K562 (cell line): ENCODE measurements around the gene DNAJC11. TPM values are rescaled to one million over a fixed set of nuclear protein-coding genes. Genes with fewer than 3 reads are reported as not detected.

Source experiments
- ATAC-seq: fragments of 200-7000 bp; cut with Tn5 transposase; 3 replicates; pipeline ENCODE4 v1.9.1; 2020; ENCODE audit warnings: moderate library complexity
- BruUV-seq: library from RNA; stranded (reverse); fragments of 400-500 nt; replicated peaks from 2 replicates; lab custom pipeline; 2021; lab: Mats Ljungman, UMichigan
- CTCF ChIA-PET: fragments of 300-600 bp; formaldehyde crosslinking; extraction: SDS; loops from one replicate; lab custom pipeline; 2021; ENCODE audit warnings: low intra/inter-chr PET ratio; lab: Yijun Ruan, JAX
- POLR2A ChIA-PET: fragments of 300-600, 350-650 bp; sonication (Branson Sonifier 250); formaldehyde crosslinking; extraction: SDS; loops from one replicate; lab custom pipeline; 2021; ENCODE audit warnings: antibody characterized with exemption, inconsistent platforms; lab: Yijun Ruan, JAX
- DNase-seq, 4 experiments: peaks; one replicate each; pipeline versions ENCODE4 v3.0.0 to v3.0.0-alpha.2; 2011 to 2018; ENCODE audit warnings: low spot score in 3 of 4, mixed read lengths in 3 of 4; ENCODE audit errors: extremely low read depth in 1 of 4
- FAIRE-seq: peaks from 2 replicates; lab custom pipeline; 2011; peaks lifted over from hg19 to GRCh38; lab: Jason Lieb, UNC
- H2AFZ ChIP-seq: 2 replicates; pipeline ENCODE4 v1.6.0; 2011; ENCODE audit warnings: low read depth, low read length, control low read depth, inconsistent platforms
- H3K27ac ChIP-seq: fragments of 200-600 bp; 3 replicates; pipeline ENCODE4 v1.8.0; 2011; ENCODE audit warnings: low read depth, mild to moderate bottlenecking, control low read depth, inconsistent platforms, low read length, moderate library complexity, mixed read lengths; ENCODE audit errors: extremely low read depth
- H3K27me3 ChIP-seq, 2 experiments: fragments of 300-600 bp in 1 of 2; 2 replicates in 1 of 2; 3 replicates in 1 of 2; pipeline versions ENCODE4 v1.6.0 to v1.8.0; 2011; ENCODE audit warnings: inconsistent platforms in 2 of 2, low read length in 2 of 2, mild to moderate bottlenecking in 1 of 2, mixed read lengths in 1 of 2, moderate library complexity in 1 of 2; ENCODE audit not compliant: control insufficient read depth in 2 of 2, insufficient read depth in 2 of 2
- H3K36me3 ChIP-seq: fragments of 300-600 bp; 3 replicates; pipeline ENCODE4 v1.8.0; 2011; ENCODE audit warnings: mild to moderate bottlenecking, low read length, inconsistent platforms; ENCODE audit not compliant: control insufficient read depth, insufficient read depth
- H3K4me1 ChIP-seq, 2 experiments: fragments of 200-600 bp in 1 of 2; replicated peaks in 1 of 2; 2 replicates in 1 of 2; 3 replicates in 1 of 2; pipeline versions ENCODE4 v1.5.1 to v1.8.0; 2011; ENCODE audit warnings: inconsistent platforms in 2 of 2, low read length in 2 of 2, mild to moderate bottlenecking in 1 of 2, mixed read lengths in 1 of 2, moderate library complexity in 1 of 2; ENCODE audit not compliant: control insufficient read depth in 2 of 2, insufficient read depth in 2 of 2
- H3K4me2 ChIP-seq: 2 replicates; pipeline ENCODE4 v1.6.1; 2011; ENCODE audit warnings: low read length, control low read depth, inconsistent platforms, mixed read lengths; ENCODE audit not compliant: insufficient read depth
- H3K4me3 ChIP-seq: fragments of 200-600 bp; sonication (generic), shearing (Covaris generic); 2 replicates; pipeline ENCODE4 v1.5.1; 2016; ENCODE audit warnings: control low read depth, inconsistent platforms
- H3K79me2 ChIP-seq: fragments of 200-600 bp; 3 replicates; pipeline ENCODE4 v1.8.0; 2011; ENCODE audit warnings: low read length, inconsistent platforms; ENCODE audit not compliant: control insufficient read depth, insufficient read depth
- H3K9ac ChIP-seq, 2 experiments: 2 replicates each; pipeline versions ENCODE4 v1.6.0 to v1.6.1; 2011; ENCODE audit warnings: low read depth in 2 of 2, low read length in 2 of 2, control low read depth in 1 of 2, inconsistent platforms in 1 of 2, mild to moderate bottlenecking in 1 of 2, mixed read lengths in 1 of 2; ENCODE audit not compliant: insufficient read depth in 1 of 2
- H3K9me1 ChIP-seq: one replicate; pipeline ENCODE4 v1.6.0; 2011; ENCODE audit warnings: inconsistent platforms, mild to moderate bottlenecking, low read length, moderate library complexity; ENCODE audit not compliant: control insufficient read depth, insufficient read depth
- H3K9me3 ChIP-seq: replicated peaks from 2 replicates; pipeline ENCODE4 v1.5.1; 2011; ENCODE audit warnings: low read depth, low read length, inconsistent platforms; ENCODE audit not compliant: control insufficient read depth, insufficient read depth
- H4K20me1 ChIP-seq: replicated peaks from 2 replicates; pipeline ENCODE4 v1.6.1; 2011; ENCODE audit warnings: low read length, inconsistent platforms, mixed read lengths; ENCODE audit not compliant: control insufficient read depth, insufficient read depth
- ARID4B ChIP-seq: sonication (generic); formaldehyde crosslinking; IDR thresholded peaks from 2 replicates; pipeline ENCODE4 v1.8.0; 2022; ENCODE audit warnings: mild to moderate bottlenecking, missing genetic modification reagents
- GATA2 ChIP-seq: sonication (generic); formaldehyde crosslinking; IDR thresholded peaks from 2 replicates; pipeline ENCODE4 v1.4.0; 2020; ENCODE audit warnings: mild to moderate bottlenecking, missing genetic modification reagents
- POLR2A ChIP-seq: fragments of 450-650 bp; conservative IDR thresholded peaks from 2 replicates; pipeline ENCODE4 v1.6.1; 2016
- POLR2AphosphoS5 ChIP-seq: IDR thresholded peaks from 2 replicates; pipeline ENCODE4 v1.6.1; 2011; ENCODE audit warnings: mild to moderate bottlenecking, low read depth, low read length, moderate library complexity; ENCODE audit not compliant: control insufficient read depth, insufficient read depth
- SNIP1 ChIP-seq: fragments of 450-650 bp; IDR thresholded peaks from 2 replicates; pipeline ENCODE4 v1.7.1; 2017; ENCODE audit warnings: low read depth, mild to moderate bottlenecking
- TCF3 ChIP-seq: sonication (generic); formaldehyde crosslinking; IDR thresholded peaks from 2 replicates; pipeline ENCODE4 v1.4.0; 2020; ENCODE audit warnings: mild to moderate bottlenecking, missing genetic modification reagents
- USF2 ChIP-seq: sonication (generic); formaldehyde crosslinking; IDR thresholded peaks from 2 replicates; pipeline ENCODE4 v1.5.0; 2020; ENCODE audit warnings: missing genetic modification reagents
- YBX1 ChIP-seq: fragments of 450-650 bp; IDR thresholded peaks from 2 replicates; pipeline ENCODE4 v1.7.1; 2016; ENCODE audit warnings: mild to moderate bottlenecking
- WGBS: fragments of 100-300 bp; shearing (Covaris generic); methylation state at CpG from one replicate; pipeline ENCODE4 v1.1.6; 2016; ENCODE audit warnings: low coverage, mixed read lengths; ENCODE audit not compliant: insufficient coverage; ENCODE audit errors: missing lambda C conversion rate; 5-methylcytosine and 5-hydroxymethylcytosine counted together
- in situ Hi-C: fragments of 300-500 bp; cut with MboI; formaldehyde crosslinking; loops from 4 replicates; pipeline ENCODE4 v1.15.0; 2018; ENCODE audit warnings: inconsistent platforms, mixed read lengths
- intact Hi-C: fragments of 100-400 bp; cut with micrococcal nuclease; formaldehyde crosslinking; loops from 2 replicates; pipeline ENCODE4 v1.14.2; 2022
- polyA plus RNA-seq, 8 experiments: library from polyadenylated mRNA; depleted of rRNA in 4 of 8; stranded (reverse) in 5 of 8; unstranded in 3 of 8; fragments of >200 nt; fragmentation: Nextera tagmentation in 2 of 8; fragmentation: Illumina TruSeq in 1 of 8; extraction: Ambion mirVana in 2 of 8; extraction: Trizol in 1 of 8; gene quantifications; 2 replicates each; pipeline versions ENCODE4 v1.2.1 to v1.2.3, GENCODE V29; 2011 to 2014; ENCODE audit warnings: inconsistent platforms in 1 of 8, missing spikeins in 1 of 8
- total RNA-seq, 7 experiments: library from RNA; depleted of rRNA in 6 of 7; stranded (reverse); fragments of >200 nt in 6 of 7; fragmentation: Illumina TruSeq in 2 of 7; extraction: Trizol in 2 of 7; gene quantifications; 2 replicates each; pipeline versions ENCODE4 v1.2.1 to v1.2.3, GENCODE V29; 2011 to 2021; ENCODE audit warnings: low replicate concordance in 1 of 7

Gene DNAJC11
- total and polyA plus RNA-seq, 9 of the 15 experiments (the other 6 are each of a cell fraction or from before 2014, with no cell fraction given), result 14.1 to 123 (median 76.6) TPM

GRCh38 chr1:6590046-6590445 lies 111.6 kb downstream of the DNAJC11 start:
- peak overlapping the region in 1 of 2 experiments; percentile 31; a peak in 1 of 4 replicates for H3K9ac ChIP-seq
- ATAC-seq (no peak), DNase-seq (no peak), FAIRE-seq (peak; percentile 46)
- H3K27ac ChIP-seq, result no peak overlapping the region; the same call in 2 of the 3 replicates
- H3K4me1 ChIP-seq, result peaks cover 7 to 51% of the 10 kb centered on the region in 2 experiments; a peak in 4 of 5 replicates
- H2AFZ ChIP-seq, result no peak overlapping the region
- H3K9me3 ChIP-seq, result no peaks in the 10 kb centered on the region
- TF ChIP-seq USF2 (CRISPR knock-in tag), result no peak
- TF ChIP-seq TCF3, result no peak
- 0 out of 2 replicates have a peak, but pooled peaks have one; percentile 27 for TF ChIP-seq POLR2AphosphoS5
- 0 out of 2 replicates have a peak, but pooled peaks have one; percentile 26 for TF ChIP-seq GATA2 (CRISPR knock-in tag)
- TF ChIP-seq SNIP1, result no peak
- TF ChIP-seq ARID4B (CRISPR knock-in tag), result no peak
- no peak for TF ChIP-seq YBX1
- TF ChIP-seq POLR2A, result peak; percentile 15; the same call in 1 of the 2 replicates
- in situ Hi-C loops, result no loop called here
- no peaks in the 10 kb centered on the region for H3K27me3 ChIP-seq
- no peak overlapping the region for H3K4me2 ChIP-seq
- H3K36me3 ChIP-seq, result peaks cover 98% of the 10 kb centered on the region
- WGBS, result 78% methylated on average over 7 of the region's 7 CpGs
- no TSS peak for BruUV-seq
- POLR2A ChIA-PET, result interaction anchor here (0.6 to 13.4 kb wide), 9 partner anchors 10 to 83 kb away, joined by 3 to 221 read pairs (median 4); partner anchors contain the start of genes KLHL21, NOL9 and ZBTB48
- peaks cover 15% of the 10 kb centered on the region for H3K9me1 ChIP-seq
- CTCF ChIA-PET, result no interaction called here
- intact Hi-C loops, result no loop called here
- H3K79me2 ChIP-seq, result peaks cover 9% of the 10 kb centered on the region; the same call in 1 of the 3 replicates
- peaks cover 28% of the 10 kb centered on the region for H4K20me1 ChIP-seq
- H3K4me3 ChIP-seq, result no peak overlapping the region
